Measurements from ENCODE around the gene ZFR.
"Not testable (repeated sequence)": the region's sequence is repeated elsewhere in the genome, so short reads cannot be mapped to it uniquely, and the experiment has no call there.

ZFR gene

GRCh38 chr5:32444431-32445286 is at the start of gene ZFR:
ZFR (minus strand) TSS chr5:32444740; CDS start chr5:32444658, 82 bp downstream.
- peak; percentile 90 for DNase-seq

GRCh38 chr5:32490972-32491557 is 46.5 kb upstream of the ZFR start:
- no peak for DNase-seq

GRCh38 chr5:32489791-32490562 is 45.4 kb upstream of the ZFR start:
- DNase-seq: peak; percentile 91

- no peak for DNase-seq
Observed at GRCh38 chr5:32487424-32487823, 42.9 kb upstream of the ZFR start.

GRCh38 chr5:32487008-32487407 is 42.5 kb upstream of the ZFR start:
- no peak for DNase-seq

GRCh38 chr5:32482193-32482592 is 37.7 kb upstream of the ZFR start:
- DNase-seq: no peak

GRCh38 chr5:32479096-32479495 is 34.6 kb upstream of the ZFR start:
- DNase-seq: no peak

GRCh38 chr5:32476891-32477290 is 32.4 kb upstream of the ZFR start:
- no peak for DNase-seq

- DNase-seq: no peak
Observed at GRCh38 chr5:32475334-32476097, 31.0 kb upstream of the ZFR start.

- no peak for DNase-seq
Observed at GRCh38 chr5:32474209-32474854, 29.8 kb upstream of the ZFR start.

GRCh38 chr5:32473072-32473471 is 28.5 kb upstream of the ZFR start:
- DNase-seq: no peak

- DNase-seq: no peak
Observed at GRCh38 chr5:32471784-32472183, 27.2 kb upstream of the ZFR start.

GRCh38 chr5:32465076-32465475 is 20.5 kb upstream of the ZFR start:
- no peak for DNase-seq

- DNase-seq: peak; percentile 86
Observed at GRCh38 chr5:32462618-32463017, 18.1 kb upstream of the ZFR start.

- DNase-seq: peak; percentile 59
Observed at GRCh38 chr5:32461441-32462120, 17.0 kb upstream of the ZFR start.

- DNase-seq: no peak
Observed at GRCh38 chr5:32460702-32461101, 16.2 kb upstream of the ZFR start.

- no peak for DNase-seq
Observed at GRCh38 chr5:32458880-32459495, 14.4 kb upstream of the ZFR start.

GRCh38 chr5:32455311-32455710 is 10.8 kb upstream of the ZFR start:
- DNase-seq: no peak

GRCh38 chr5:32454821-32455220 is 10.3 kb upstream of the ZFR start:
- DNase-seq: no peak

- DNase-seq: no peak
Observed at GRCh38 chr5:32453916-32454315, 9.4 kb upstream of the ZFR start.

GRCh38 chr5:32452316-32452715 is 7.8 kb upstream of the ZFR start:
- DNase-seq: not testable (repeated sequence)
